ENCODE results near the gene ZNF136.

Gene ZNF136

GRCh38 chr19:12141405-12141736 is 21.5 kb upstream of the ZNF136 start (continued):
- TF ChIP-seq ZNF311 (tag by site-specific recombination; IDR thresholded peaks at IDR 0.05; ENCODE audit: borderline replicate concordance) (no peak), ZBTB6 (tag by site-specific recombination; IDR thresholded peaks at IDR 0.05) (no peak), ZNF423 (tag by site-specific recombination; IDR thresholded peaks at IDR 0.05) (no peak)

GRCh38 chr19:12145348-12145747 is 17.5 kb upstream of the ZNF136 start:
- TF ChIP-seq SETDB1 (IDR thresholded peaks at IDR 0.05; ENCODE audit: insufficient read length, low read length): peak; percentile 99
- TF ChIP-seq ZNF274 (IDR thresholded peaks at IDR 0.05; ENCODE audit: low read length): no peak
- TF ChIP-seq ZNF274 (tag by site-specific recombination; IDR thresholded peaks at IDR 0.05; ENCODE audit: borderline replicate concordance): peak; percentile 98
- no peak for TF ChIP-seq PRDM6 (tag by site-specific recombination; IDR thresholded peaks at IDR 0.05)
- TF ChIP-seq TRIM28 (IDR thresholded peaks at IDR 0.05; ENCODE audit: borderline replicate concordance, low read length): peak; percentile 90; the same call in 1 of the 2 replicates
- no peak for TF ChIP-seq SP2 (tag by site-specific recombination; IDR thresholded peaks at IDR 0.05)
- peak; percentile 37 for TF ChIP-seq ZNF529 (tag by site-specific recombination; IDR thresholded peaks at IDR 0.05; ENCODE audit: insufficient replicate concordance)
- CTCF ChIA-PET: interaction anchor here (0.6 to 0.8 kb wide), 2 partner anchors 134 to 155 kb away, joined by 3 read pairs; no protein-coding TSS in a partner anchor
- Histone ChIP-seq H3K27ac (ENCODE audit: extremely low read depth, low read depth, low read length) (no peak overlapping the region), H3K9me3 (ENCODE audit: control insufficient read depth, insufficient read depth, low read depth, low read length) (no peaks in the 10 kb centered on the region), H3K4me3 (ENCODE audit: low read depth, low read length) (no peak overlapping the region), H3K36me3 (ENCODE audit: control insufficient read depth in 2 of 2, insufficient read depth in 1 of 2, low read length in 2 of 2) (peaks cover 26 to 54% of the 10 kb centered on the region in 2 experiments; a peak in 2 of 3 replicates), H3K4me1 (ENCODE audit: control insufficient read depth, insufficient read depth, low read length) (no peaks in the 10 kb centered on the region)
- POLR2A ChIA-PET: no interaction called here

GRCh38 chr19:12155324-12155860 is 7.5 kb upstream of the ZNF136 start:
- Histone ChIP-seq H3K4me1 (ENCODE audit: control insufficient read depth, insufficient read depth, low read length) (no peaks in the 10 kb centered on the region), H3K9me3 (ENCODE audit: control insufficient read depth, insufficient read depth, low read depth, low read length) (no peaks in the 10 kb centered on the region), H3K36me3 (ENCODE audit: control insufficient read depth in 2 of 2, insufficient read depth in 1 of 2, low read length in 2 of 2) (peaks cover 16 to 41% of the 10 kb centered on the region in 2 experiments), H3K4me3 (ENCODE audit: low read depth, low read length) (peak overlapping the region; percentile 89), H3K27ac (ENCODE audit: extremely low read depth, low read depth, low read length) (no peak overlapping the region)
- TF ChIP-seq ZNF664 (tag by site-specific recombination; IDR thresholded peaks at IDR 0.05) (no peak), SCRT2 (tag by site-specific recombination; IDR thresholded peaks at IDR 0.05) (peak; percentile 75), SP2 (tag by site-specific recombination; IDR thresholded peaks at IDR 0.05) (0 out of 2 replicates have a peak, but pooled peaks have one; percentile 1), ZNF133 (tag by site-specific recombination; IDR thresholded peaks at IDR 0.05) (peak; percentile 95), ZSCAN30 (tag by site-specific recombination; IDR thresholded peaks at IDR 0.05) (no peak)
- POLR2A ChIA-PET: interaction anchor here (0.7 to 2.0 kb wide), 4 partner anchors 15 to 246 kb away, joined by 3 to 20 read pairs (median 6); partner anchors contain the start of genes ZNF20, ZNF563, ZNF799 and ZNF878
- CTCF ChIA-PET: interaction anchor here (1.6 kb wide), 1 partner anchor 96 kb away, joined by 3 read pairs; no protein-coding TSS in a partner anchor

GRCh38 chr19:12156223-12157058 is 6.5 kb upstream of the ZNF136 start, which contains the start of gene ZNF625:
TSS of gene ZNF625 (minus strand) at chr19:12156734. CDS start at chr19:12156558, 176 bp downstream.
- POLR2A ChIA-PET: interaction anchor here (0.5 to 2.0 kb wide), 12 partner anchors 16 to 422 kb away, joined by 3 to 20 read pairs (median 5); partner anchors contain the start of genes ZNF20, ZNF440, ZNF442 and ZNF443
- Histone ChIP-seq H3K4me1 (ENCODE audit: control insufficient read depth, insufficient read depth, low read length) (no peaks in the 10 kb centered on the region), H3K27ac (ENCODE audit: extremely low read depth, low read depth, low read length) (peak within 1 kb of the TSS; percentile 54), H3K4me3 (ENCODE audit: low read depth, low read length) (peak within 1 kb of the TSS; percentile 89), H3K36me3 (ENCODE audit: control insufficient read depth in 2 of 2, insufficient read depth in 1 of 2, low read length in 2 of 2) (peaks cover 16 to 32% of the 10 kb centered on the region in 2 experiments), H3K9me3 (ENCODE audit: control insufficient read depth, insufficient read depth, low read depth, low read length) (no peaks in the 10 kb centered on the region)
- CTCF ChIA-PET: interaction anchor here (0.7 to 1.6 kb wide), 3 partner anchors 12 to 97 kb away, joined by 3 to 5 read pairs (median 3); no protein-coding TSS in a partner anchor
- TF ChIP-seq ZNF513 (tag by site-specific recombination; IDR thresholded peaks at IDR 0.05) (peak; percentile 74), ZBTB11 (tag by site-specific recombination; conservative IDR thresholded peaks at IDR 0.05; ENCODE audit: low read depth) (peak; percentile 66), ZNF621 (tag by site-specific recombination; IDR thresholded peaks at IDR 0.05) (no peak), ZNF350 (tag by site-specific recombination; IDR thresholded peaks at IDR 0.05) (no peak), WT1 (tag by site-specific recombination; IDR thresholded peaks at IDR 0.05) (0 out of 2 replicates have a peak, but pooled peaks have one; percentile 23)

Measured in HEK293 (cell line).